Measurements from ENCODE around the gene HGS. TPM values are rescaled to one million over a fixed set of nuclear protein-coding genes. Genes with fewer than 3 reads are reported as not detected.
A peak's percentile ranks its signal among the peaks of the same experiment; 100 is the strongest.

The HGS gene
- total and polyA plus RNA-seq, 2 of the 13 experiments (the other 11 are each of a cell fraction or from before 2014, with no cell fraction given) = 73.3 to 78.1 TPM

GRCh38 chr17:81702934-81703746 is 19.3 kb downstream of the HGS start, which contains the start of gene MRPL12 (continued):
- no peak for TF ChIP-seq PHB2 (IDR thresholded peaks at IDR 0.05; ENCODE audit: partially characterized antibody)
- no peak for TF ChIP-seq ELF4 (CRISPR knock-in tag; IDR thresholded peaks at IDR 0.05; ENCODE audit: borderline replicate concordance)
- no peak for TF ChIP-seq KLF13 (CRISPR knock-in tag; IDR thresholded peaks at IDR 0.05)
- TF ChIP-seq PPARG (CRISPR knock-in tag; conservative IDR thresholded peaks at IDR 0.05) = peak; percentile 79
- TF ChIP-seq MIXL1 (CRISPR knock-in tag; IDR thresholded peaks at IDR 0.05) = peak; percentile 46; the same call in 1 of the 2 replicates
- TF ChIP-seq LBX2 (CRISPR knock-in tag; IDR thresholded peaks at IDR 0.05; ENCODE audit: borderline replicate concordance) = peak; percentile 92; the same call in 1 of the 2 replicates
- TF ChIP-seq ZNF513 (CRISPR knock-in tag; conservative IDR thresholded peaks at IDR 0.05) = peak; percentile 85; the same call in 1 of the 2 replicates
- TF ChIP-seq SUZ12 (IDR thresholded peaks at IDR 0.05; ENCODE audit: low read depth, low read length) = peak; percentile 26; the same call in 1 of the 2 replicates
- TF ChIP-seq ZNF501 (CRISPR knock-in tag; IDR thresholded peaks at IDR 0.05) = peak; percentile 70
- TF ChIP-seq HCFC1 (IDR thresholded peaks at IDR 0.05; ENCODE audit: low read depth, low read length) = peak; percentile 75
- TF ChIP-seq CAMTA2 (CRISPR knock-in tag; IDR thresholded peaks at IDR 0.05; ENCODE audit: borderline replicate concordance) = peak; percentile 95
- no peak for TF ChIP-seq FOXP1 (IDR thresholded peaks at IDR 0.05)
- TF ChIP-seq FOXP1 (CRISPR knock-in tag; IDR thresholded peaks at IDR 0.05) = peak; percentile 39
- TF ChIP-seq REXO4 (CRISPR knock-in tag; IDR thresholded peaks at IDR 0.05; ENCODE audit: borderline replicate concordance) = 0 out of 2 replicates have a peak, but pooled peaks have one; percentile 61
- 0 out of 2 replicates have a peak, but pooled peaks have one; percentile 20 for TF ChIP-seq AKNA (CRISPR knock-in tag; IDR thresholded peaks at IDR 0.05; ENCODE audit: borderline replicate concordance)
- TF ChIP-seq ZNF503 (CRISPR knock-in tag; IDR thresholded peaks at IDR 0.05) = peak; percentile 71
- no peak for TF ChIP-seq ZNF737 (CRISPR knock-in tag; IDR thresholded peaks at IDR 0.05; ENCODE audit: borderline replicate concordance)
- no peak for TF ChIP-seq ZNF292 (CRISPR knock-in tag; IDR thresholded peaks at IDR 0.05; ENCODE audit: borderline replicate concordance, low read depth)
- TF ChIP-seq ZNF451 (CRISPR knock-in tag; IDR thresholded peaks at IDR 0.05) = peak; percentile 93
- TF ChIP-seq MBNL3 (CRISPR knock-in tag; conservative IDR thresholded peaks at IDR 0.05) = no peak
- no peak for TF ChIP-seq SMC3 (IDR thresholded peaks at IDR 0.05; ENCODE audit: low read length)
- no peak for TF ChIP-seq PLRG1 (conservative IDR thresholded peaks at IDR 0.05)
